WTC11 (cell line): ENCODE data around the gene UGT2B17. TPM values are rescaled to one million over a fixed set of nuclear protein-coding genes. Genes with fewer than 3 reads are reported as not detected.

Experiments
- ATAC-seq: fragments of 200-7000 bp; cut with Tn5 transposase; 2 replicates; pipeline ENCODE4 v1.10.0; 2021; ENCODE audit warnings: mild to moderate bottlenecking, moderate library complexity
- CTCF ChIA-PET: fragments of 300-600 bp; sonication (Branson Sonifier 250); formaldehyde crosslinking; loops from one replicate; lab custom pipeline; 2021; ENCODE audit warnings: antibody characterized with exemption; lab: Charles Lee
- POLR2A ChIA-PET: fragments of 350-600 bp; sonication (Branson Sonifier 250); formaldehyde crosslinking; loops from one replicate; lab custom pipeline; 2021; ENCODE audit warnings: antibody characterized with exemption; lab: Charles Lee
- DNase-seq: peaks from one replicate; pipeline ENCODE4 v3.0.0; 2021; ENCODE audit warnings: low spot score
- H3K27ac Mint-ChIP-seq: 2 replicates; pipeline ENCODE4 v1.8.0; 2021; ENCODE audit warnings: mixed read lengths
- H3K27me3 Mint-ChIP-seq: 2 replicates; pipeline ENCODE4 v1.8.0; 2021; ENCODE audit warnings: low read depth, mild to moderate bottlenecking, moderate library complexity, mixed read lengths
- H3K36me3 Mint-ChIP-seq: 2 replicates; pipeline ENCODE4 v1.8.0; 2021; ENCODE audit warnings: mixed read lengths
- H3K4me1 Mint-ChIP-seq: 2 replicates; pipeline ENCODE4 v1.8.0; 2022; ENCODE audit warnings: mixed read lengths
- H3K4me3 Mint-ChIP-seq: 2 replicates; pipeline ENCODE4 v1.8.0; 2021; ENCODE audit warnings: mild to moderate bottlenecking, moderate library complexity, mixed read lengths
- H3K9me3 Mint-ChIP-seq: 2 replicates; pipeline ENCODE4 v1.8.0; 2021; ENCODE audit warnings: mixed read lengths
- EMX1 ChIP-seq: fragments of 250-450 bp; sonication (Bioruptor Pico); IDR thresholded peaks from 2 replicates; pipeline ENCODE4 v1.8.0; 2021; ENCODE audit warnings: mild to moderate bottlenecking
- NFE2L1 ChIP-seq: sonication (generic); formaldehyde crosslinking; IDR thresholded peaks from 2 replicates; pipeline ENCODE4 v1.8.1; 2023; ENCODE audit warnings: missing genetic modification reagents
- NR1H2 ChIP-seq: sonication (generic); formaldehyde crosslinking; IDR thresholded peaks from 2 replicates; pipeline ENCODE4 v1.9.0; 2021; ENCODE audit warnings: mild to moderate bottlenecking, moderate library complexity, missing genetic modification reagents
- NR2C2 ChIP-seq: sonication (generic); formaldehyde crosslinking; IDR thresholded peaks from 2 replicates; pipeline ENCODE4 v1.8.0; 2022; ENCODE audit warnings: mild to moderate bottlenecking, missing genetic modification reagents
- NR3C1 ChIP-seq: sonication (generic); formaldehyde crosslinking; conservative IDR thresholded peaks from 2 replicates; pipeline ENCODE4 v1.8.1; 2023; ENCODE audit warnings: low read depth, mild to moderate bottlenecking, missing genetic modification reagents
- SMAD3 ChIP-seq: sonication (generic); formaldehyde crosslinking; IDR thresholded peaks from 2 replicates; pipeline ENCODE4 v1.8.0; 2022; ENCODE audit warnings: missing genetic modification reagents, mild to moderate bottlenecking, borderline replicate concordance
- TP53 ChIP-seq: sonication (generic); formaldehyde crosslinking; IDR thresholded peaks from 2 replicates; pipeline ENCODE4 v1.8.1; 2023; ENCODE audit warnings: mild to moderate bottlenecking, missing genetic modification reagents
- ZBTB21 ChIP-seq: sonication (generic); formaldehyde crosslinking; IDR thresholded peaks from 2 replicates; pipeline ENCODE4 v1.8.1; 2023; ENCODE audit warnings: mild to moderate bottlenecking, missing genetic modification reagents, borderline replicate concordance
- ZNF232 ChIP-seq: sonication (generic); formaldehyde crosslinking; IDR thresholded peaks from 2 replicates; pipeline ENCODE4 v1.8.0; 2022; ENCODE audit warnings: mild to moderate bottlenecking, missing genetic modification reagents
- ZNF263 ChIP-seq: sonication (generic); formaldehyde crosslinking; IDR thresholded peaks from 2 replicates; pipeline ENCODE4 v1.8.1; 2022; ENCODE audit warnings: low read depth, mild to moderate bottlenecking, moderate library complexity, missing genetic modification reagents
- ZNF423 ChIP-seq: fragments of 250-450 bp; sonication (Bioruptor Pico); IDR thresholded peaks from 2 replicates; pipeline ENCODE4 v2.1.2; 2022; ENCODE audit warnings: mild to moderate bottlenecking, moderate library complexity
- total RNA-seq: library from RNA; stranded (reverse); gene quantifications from 3 replicates; pipeline ENCODE4 v1.2.3, GENCODE V29; 2021
- TF ChIP-seq, protein P1 (sequence below): fragments of 250-450 bp; sonication (Bioruptor Pico); IDR thresholded peaks from 2 replicates; pipeline ENCODE4 v1.9.0; 2021; ENCODE audit warnings: moderate library complexity, mild to moderate bottlenecking, inconsistent platforms, borderline replicate concordance
- TF ChIP-seq, protein P2 (sequence below): sonication (generic); formaldehyde crosslinking; conservative IDR thresholded peaks from 2 replicates; pipeline ENCODE4 v1.8.1; 2022; ENCODE audit warnings: mild to moderate bottlenecking, missing genetic modification reagents
- TF ChIP-seq, protein P3 (sequence below): fragments of 250-450 bp; sonication (Bioruptor Pico); conservative IDR thresholded peaks from 2 replicates; pipeline ENCODE4 v1.9.0; 2021; ENCODE audit warnings: mild to moderate bottlenecking
- TF ChIP-seq, protein P4 (sequence below): sonication (generic); formaldehyde crosslinking; IDR thresholded peaks from 2 replicates; pipeline ENCODE4 v1.8.1; 2022; ENCODE audit warnings: low read depth, mild to moderate bottlenecking, moderate library complexity, missing genetic modification reagents, borderline replicate concordance
- TF ChIP-seq, protein P5 (sequence below): sonication (generic); formaldehyde crosslinking; IDR thresholded peaks from 2 replicates; pipeline ENCODE4 v1.8.0; 2022; ENCODE audit warnings: mild to moderate bottlenecking, missing genetic modification reagents
- TF ChIP-seq, protein P6 (sequence below): fragments of 250-450 bp; sonication (Bioruptor Pico); IDR thresholded peaks from 2 replicates; pipeline ENCODE4 v1.9.0; 2021; ENCODE audit warnings: mild to moderate bottlenecking
- TF ChIP-seq, protein P7 (sequence below): fragments of 250-450 bp; sonication (Bioruptor Pico); IDR thresholded peaks from 2 replicates; pipeline ENCODE4 v1.9.0; 2021; ENCODE audit warnings: mild to moderate bottlenecking, borderline replicate concordance
- TF ChIP-seq, protein P8 (sequence below): sonication (generic); formaldehyde crosslinking; IDR thresholded peaks from 2 replicates; pipeline ENCODE4 v1.8.1; 2022; ENCODE audit warnings: missing genetic modification reagents, borderline replicate concordance

Gene UGT2B17
- total RNA-seq, 1 experiment from 2014 or later, result not detected

DNA sequence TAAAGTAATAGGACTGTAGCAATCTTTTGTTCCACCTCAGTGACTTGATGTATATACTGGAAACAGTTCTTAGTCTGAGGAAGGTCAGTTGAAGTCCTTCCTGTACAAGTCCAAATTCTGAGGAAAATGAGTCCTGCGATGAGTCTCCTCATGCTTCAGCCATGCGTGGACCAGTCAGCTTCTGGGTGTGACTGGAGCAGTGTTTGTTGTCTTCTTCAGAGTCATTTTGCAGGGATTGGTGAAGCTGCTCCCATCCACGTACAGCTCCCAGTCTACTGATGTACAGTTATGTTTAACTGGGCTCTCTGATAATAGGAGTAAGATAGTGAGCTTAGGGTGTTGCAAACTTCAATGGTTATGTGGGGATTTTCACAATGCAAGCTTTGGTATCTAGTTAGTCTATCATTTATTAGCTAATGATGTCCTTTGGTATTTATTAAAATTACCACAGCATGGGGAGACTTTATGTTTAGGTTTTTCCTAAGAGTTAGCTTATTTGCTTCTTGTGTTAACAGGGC is 3.4 kb downstream of the UGT2B17 start:
- no peaks in the 10 kb centered on the region for H3K27me3 Mint-ChIP-seq
- TF ChIP-seq SMAD3 (CRISPR knock-in tag), result no peak
- TF ChIP-seq NR3C1 (CRISPR knock-in tag), result no peak
- TF ChIP-seq, protein P1, sequence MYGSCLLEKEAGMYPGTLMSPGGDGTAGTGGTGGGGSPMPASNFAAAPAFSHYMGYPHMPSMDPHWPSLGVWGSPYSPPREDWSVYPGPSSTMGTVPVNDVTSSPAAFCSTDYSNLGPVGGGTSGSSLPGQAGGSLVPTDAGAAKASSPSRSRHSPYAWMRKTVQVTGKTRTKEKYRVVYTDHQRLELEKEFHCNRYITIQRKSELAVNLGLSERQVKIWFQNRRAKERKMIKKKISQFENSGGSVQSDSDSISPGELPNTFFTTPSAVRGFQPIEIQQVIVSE (CRISPR knock-in tag), result no peak
- TF ChIP-seq, protein P2, sequence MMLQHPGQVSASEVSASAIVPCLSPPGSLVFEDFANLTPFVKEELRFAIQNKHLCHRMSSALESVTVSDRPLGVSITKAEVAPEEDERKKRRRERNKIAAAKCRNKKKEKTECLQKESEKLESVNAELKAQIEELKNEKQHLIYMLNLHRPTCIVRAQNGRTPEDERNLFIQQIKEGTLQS, result no peak
- no peak for TF ChIP-seq NR2C2
- TF ChIP-seq EMX1 (CRISPR knock-in tag), result no peak
- no peak for TF ChIP-seq TP53 (CRISPR knock-in tag)
- TF ChIP-seq, protein P3, sequence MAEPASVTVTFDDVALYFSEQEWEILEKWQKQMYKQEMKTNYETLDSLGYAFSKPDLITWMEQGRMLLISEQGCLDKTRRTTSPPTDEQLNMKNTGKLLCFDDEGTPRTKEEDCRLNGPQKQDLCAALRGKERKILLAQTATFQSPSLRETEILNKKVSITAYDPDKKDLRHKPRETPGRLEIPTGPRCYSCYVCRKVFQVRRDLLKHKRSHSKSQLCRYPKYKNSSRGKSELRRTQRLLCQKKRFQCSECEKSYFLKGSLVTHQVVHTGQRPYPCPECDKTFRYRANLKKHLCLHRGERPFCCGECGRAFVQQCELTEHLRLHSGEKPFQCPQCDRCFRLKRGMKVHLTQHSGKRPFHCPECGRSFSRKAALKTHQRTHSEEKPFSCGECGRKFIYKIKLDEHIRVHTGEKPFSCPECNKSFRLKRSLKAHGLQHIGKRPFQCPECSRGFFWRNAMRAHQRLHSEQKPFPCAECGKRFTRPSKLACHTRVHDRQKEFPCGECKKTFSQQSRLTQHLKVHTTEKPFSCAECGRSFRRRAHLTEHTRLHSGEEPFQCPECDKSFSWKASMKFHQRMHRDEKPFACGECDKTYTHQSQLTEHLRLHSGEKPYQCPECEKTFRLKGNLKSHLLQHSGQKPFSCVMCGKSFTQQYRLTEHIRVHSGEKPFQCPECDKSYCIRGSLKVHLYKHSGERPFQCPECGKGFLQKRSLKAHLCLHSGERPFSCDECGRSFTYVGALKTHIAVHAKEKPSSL (CRISPR knock-in tag), result no peak
- TF ChIP-seq, protein P4, sequence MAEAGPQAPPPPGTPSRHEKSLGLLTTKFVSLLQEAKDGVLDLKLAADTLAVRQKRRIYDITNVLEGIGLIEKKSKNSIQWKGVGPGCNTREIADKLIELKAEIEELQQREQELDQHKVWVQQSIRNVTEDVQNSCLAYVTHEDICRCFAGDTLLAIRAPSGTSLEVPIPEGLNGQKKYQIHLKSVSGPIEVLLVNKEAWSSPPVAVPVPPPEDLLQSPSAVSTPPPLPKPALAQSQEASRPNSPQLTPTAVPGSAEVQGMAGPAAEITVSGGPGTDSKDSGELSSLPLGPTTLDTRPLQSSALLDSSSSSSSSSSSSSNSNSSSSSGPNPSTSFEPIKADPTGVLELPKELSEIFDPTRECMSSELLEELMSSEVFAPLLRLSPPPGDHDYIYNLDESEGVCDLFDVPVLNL (CRISPR knock-in tag), result no peak
- no peak for TF ChIP-seq ZNF263 (CRISPR knock-in tag)
- TF ChIP-seq NR1H2 (CRISPR knock-in tag), result no peak
- no peak for TF ChIP-seq NFE2L1
- TF ChIP-seq, protein P5, sequence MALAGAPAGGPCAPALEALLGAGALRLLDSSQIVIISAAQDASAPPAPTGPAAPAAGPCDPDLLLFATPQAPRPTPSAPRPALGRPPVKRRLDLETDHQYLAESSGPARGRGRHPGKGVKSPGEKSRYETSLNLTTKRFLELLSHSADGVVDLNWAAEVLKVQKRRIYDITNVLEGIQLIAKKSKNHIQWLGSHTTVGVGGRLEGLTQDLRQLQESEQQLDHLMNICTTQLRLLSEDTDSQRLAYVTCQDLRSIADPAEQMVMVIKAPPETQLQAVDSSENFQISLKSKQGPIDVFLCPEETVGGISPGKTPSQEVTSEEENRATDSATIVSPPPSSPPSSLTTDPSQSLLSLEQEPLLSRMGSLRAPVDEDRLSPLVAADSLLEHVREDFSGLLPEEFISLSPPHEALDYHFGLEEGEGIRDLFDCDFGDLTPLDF (CRISPR knock-in tag), result no peak
- TF ChIP-seq, protein P6, sequence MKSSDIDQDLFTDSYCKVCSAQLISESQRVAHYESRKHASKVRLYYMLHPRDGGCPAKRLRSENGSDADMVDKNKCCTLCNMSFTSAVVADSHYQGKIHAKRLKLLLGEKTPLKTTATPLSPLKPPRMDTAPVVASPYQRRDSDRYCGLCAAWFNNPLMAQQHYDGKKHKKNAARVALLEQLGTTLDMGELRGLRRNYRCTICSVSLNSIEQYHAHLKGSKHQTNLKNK (CRISPR knock-in tag), result no peak
- TF ChIP-seq, protein P7, sequence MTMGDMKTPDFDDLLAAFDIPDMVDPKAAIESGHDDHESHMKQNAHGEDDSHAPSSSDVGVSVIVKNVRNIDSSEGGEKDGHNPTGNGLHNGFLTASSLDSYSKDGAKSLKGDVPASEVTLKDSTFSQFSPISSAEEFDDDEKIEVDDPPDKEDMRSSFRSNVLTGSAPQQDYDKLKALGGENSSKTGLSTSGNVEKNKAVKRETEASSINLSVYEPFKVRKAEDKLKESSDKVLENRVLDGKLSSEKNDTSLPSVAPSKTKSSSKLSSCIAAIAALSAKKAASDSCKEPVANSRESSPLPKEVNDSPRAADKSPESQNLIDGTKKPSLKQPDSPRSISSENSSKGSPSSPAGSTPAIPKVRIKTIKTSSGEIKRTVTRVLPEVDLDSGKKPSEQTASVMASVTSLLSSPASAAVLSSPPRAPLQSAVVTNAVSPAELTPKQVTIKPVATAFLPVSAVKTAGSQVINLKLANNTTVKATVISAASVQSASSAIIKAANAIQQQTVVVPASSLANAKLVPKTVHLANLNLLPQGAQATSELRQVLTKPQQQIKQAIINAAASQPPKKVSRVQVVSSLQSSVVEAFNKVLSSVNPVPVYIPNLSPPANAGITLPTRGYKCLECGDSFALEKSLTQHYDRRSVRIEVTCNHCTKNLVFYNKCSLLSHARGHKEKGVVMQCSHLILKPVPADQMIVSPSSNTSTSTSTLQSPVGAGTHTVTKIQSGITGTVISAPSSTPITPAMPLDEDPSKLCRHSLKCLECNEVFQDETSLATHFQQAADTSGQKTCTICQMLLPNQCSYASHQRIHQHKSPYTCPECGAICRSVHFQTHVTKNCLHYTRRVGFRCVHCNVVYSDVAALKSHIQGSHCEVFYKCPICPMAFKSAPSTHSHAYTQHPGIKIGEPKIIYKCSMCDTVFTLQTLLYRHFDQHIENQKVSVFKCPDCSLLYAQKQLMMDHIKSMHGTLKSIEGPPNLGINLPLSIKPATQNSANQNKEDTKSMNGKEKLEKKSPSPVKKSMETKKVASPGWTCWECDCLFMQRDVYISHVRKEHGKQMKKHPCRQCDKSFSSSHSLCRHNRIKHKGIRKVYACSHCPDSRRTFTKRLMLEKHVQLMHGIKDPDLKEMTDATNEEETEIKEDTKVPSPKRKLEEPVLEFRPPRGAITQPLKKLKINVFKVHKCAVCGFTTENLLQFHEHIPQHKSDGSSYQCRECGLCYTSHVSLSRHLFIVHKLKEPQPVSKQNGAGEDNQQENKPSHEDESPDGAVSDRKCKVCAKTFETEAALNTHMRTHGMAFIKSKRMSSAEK (CRISPR knock-in tag), result no peak
- TF ChIP-seq ZBTB21 (CRISPR knock-in tag), result no peak
- TF ChIP-seq ZNF232, result no peak
- no peak for TF ChIP-seq ZNF423 (CRISPR knock-in tag)
- TF ChIP-seq, protein P8, sequence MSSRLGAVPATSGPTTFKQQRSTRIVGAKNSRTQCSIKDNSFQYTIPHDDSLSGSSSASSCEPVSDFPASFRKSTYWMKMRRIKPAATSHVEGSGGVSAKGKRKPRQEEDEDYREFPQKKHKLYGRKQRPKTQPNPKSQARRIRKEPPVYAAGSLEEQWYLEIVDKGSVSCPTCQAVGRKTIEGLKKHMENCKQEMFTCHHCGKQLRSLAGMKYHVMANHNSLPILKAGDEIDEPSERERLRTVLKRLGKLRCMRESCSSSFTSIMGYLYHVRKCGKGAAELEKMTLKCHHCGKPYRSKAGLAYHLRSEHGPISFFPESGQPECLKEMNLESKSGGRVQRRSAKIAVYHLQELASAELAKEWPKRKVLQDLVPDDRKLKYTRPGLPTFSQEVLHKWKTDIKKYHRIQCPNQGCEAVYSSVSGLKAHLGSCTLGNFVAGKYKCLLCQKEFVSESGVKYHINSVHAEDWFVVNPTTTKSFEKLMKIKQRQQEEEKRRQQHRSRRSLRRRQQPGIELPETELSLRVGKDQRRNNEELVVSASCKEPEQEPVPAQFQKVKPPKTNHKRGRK, result no peak

More for the DNA sequence above, 3.4 kb downstream of the UGT2B17 start:
- H3K27ac Mint-ChIP-seq, result no peak overlapping the region
- POLR2A ChIA-PET, result no interaction called here
- H3K36me3 Mint-ChIP-seq, result no peaks in the 10 kb centered on the region
- DNase-seq, result no peak
- no peaks in the 10 kb centered on the region for H3K9me3 Mint-ChIP-seq
- no peak overlapping the region for H3K4me3 Mint-ChIP-seq
- no peaks in the 10 kb centered on the region for H3K4me1 Mint-ChIP-seq
- ATAC-seq, result no peak
- CTCF ChIA-PET, result no interaction called here
